Tibial artery (tissue), 4 donors: Measurements from ENCODE around the gene FOXI2.
A peak's percentile ranks its signal among the peaks of the same experiment; 100 is the strongest.

ENCODE experiments used
- DNase-seq, 2 donors: peaks; one replicate each; pipeline ENCODE4 v3.0.0-alpha.2; 2019
- H3K27ac ChIP-seq, 2 donors: fragments of 200-600 bp; sonication (generic) in 1 of 2; 1 replicate in 1 of 2; 2 replicates in 1 of 2; pipeline ENCODE4 v1.5.1; 2018 to 2019; ENCODE audit warnings: mild to moderate bottlenecking in 1 of 2
- H3K27me3 ChIP-seq, 2 donors: fragments of 200-600 bp; sonication (generic) in 1 of 2; one replicate each; pipeline versions ENCODE4 v1.5.1 to v1.6.0; 2016 to 2019
- H3K36me3 ChIP-seq, 3 donors: fragments of 200-600 bp; sonication (generic) in 2 of 3; one replicate each; pipeline ENCODE4 v1.5.1; 2016 to 2019; ENCODE audit warnings: mild to moderate bottlenecking in 2 of 3
- H3K4me1 ChIP-seq, 4 donors: fragments of 200-600 bp; sonication (generic) in 2 of 4; 1 replicate in 3 of 4; 2 replicates in 1 of 4; pipeline ENCODE4 v1.5.1; 2016 to 2019
- H3K4me3 ChIP-seq, 2 donors: fragments of 200-600 bp; sonication (generic) in 1 of 2; 1 replicate in 1 of 2; 2 replicates in 1 of 2; pipeline ENCODE4 v1.5.1; 2018 to 2019; ENCODE audit warnings: mild to moderate bottlenecking in 2 of 2
- H3K9me3 ChIP-seq, 3 donors: fragments of 200-600 bp; sonication (generic) in 1 of 3; one replicate each; pipeline ENCODE4 v1.5.1; 2016 to 2019
- intact Hi-C: fragments of 100-400 bp; cut with DNase I; formaldehyde crosslinking; loops from one replicate; pipeline ENCODE4 v1.15.0; 2023; ENCODE audit warnings: low total_unique reads
- TF ChIP-seq, protein P1 (sequence below), 2 experiments: fragments of 200-600 bp in 1 of 2; fragments of 450-650 bp in 1 of 2; IDR thresholded peaks; one replicate each; pipeline ENCODE4 v1.5.1; 2017 to 2019; ENCODE audit warnings: antibody characterized with exemption in 2 of 2, mild to moderate bottlenecking in 1 of 2, moderate library complexity in 1 of 2

FOXI2 gene

DNA sequence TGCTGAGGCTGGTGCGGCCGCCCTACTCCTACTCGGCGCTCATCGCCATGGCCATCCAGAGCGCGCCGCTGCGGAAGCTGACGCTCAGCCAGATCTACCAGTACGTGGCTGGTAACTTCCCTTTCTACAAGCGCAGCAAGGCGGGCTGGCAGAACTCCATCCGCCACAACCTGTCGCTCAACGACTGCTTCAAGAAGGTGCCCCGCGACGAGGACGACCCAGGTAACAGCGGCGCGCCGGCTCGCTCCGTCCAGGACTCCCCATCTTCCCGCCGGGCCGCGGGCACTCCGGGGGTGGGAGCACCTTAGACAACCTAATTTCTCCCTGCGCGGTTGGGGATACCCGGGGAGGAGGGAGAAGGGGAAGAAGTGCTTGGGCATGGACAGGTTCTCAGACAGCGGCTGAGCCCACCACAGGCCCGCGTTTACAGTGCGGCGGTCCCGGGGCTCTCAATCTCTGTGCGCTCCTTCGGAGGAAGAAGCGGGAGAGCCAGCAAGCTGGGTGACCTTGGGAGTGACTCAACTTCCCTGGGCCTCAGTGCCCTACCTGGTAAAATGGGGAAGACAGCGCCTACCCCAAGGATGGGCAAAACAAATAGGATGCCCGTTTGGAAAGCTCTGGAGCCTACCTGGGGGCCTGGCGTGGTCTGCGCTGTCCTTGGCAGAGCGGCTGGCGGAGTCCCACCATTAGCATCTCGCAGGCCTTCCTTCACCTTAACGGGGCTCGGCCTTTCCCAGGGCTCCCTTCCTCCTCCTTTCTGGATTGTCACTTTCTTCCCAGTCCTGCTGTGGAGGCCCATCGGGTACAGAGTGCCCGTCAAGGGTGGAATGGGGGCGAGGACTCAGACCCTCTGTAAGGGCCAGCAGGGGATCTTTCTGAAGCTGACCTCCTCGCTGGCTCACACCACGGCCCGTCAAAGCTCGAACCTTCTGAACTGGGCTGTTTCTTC is 852 bp downstream of the FOXI2 start:
- intact Hi-C loops, result no loop called here
- H3K27ac ChIP-seq, result no peak overlapping the region
- no peak for DNase-seq
- peaks cover 0 to 54% of the 10 kb centered on the region in 2 donors for H3K27me3 ChIP-seq
- H3K9me3 ChIP-seq, result no peaks in the 10 kb centered on the region
- peaks cover 0 to 14% (median 8%) of the 10 kb centered on the region in 4 donors for H3K4me1 ChIP-seq
- peak overlapping the region in 1 of 2 donors; percentile 12 for H3K4me3 ChIP-seq
- TF ChIP-seq, protein P1, sequence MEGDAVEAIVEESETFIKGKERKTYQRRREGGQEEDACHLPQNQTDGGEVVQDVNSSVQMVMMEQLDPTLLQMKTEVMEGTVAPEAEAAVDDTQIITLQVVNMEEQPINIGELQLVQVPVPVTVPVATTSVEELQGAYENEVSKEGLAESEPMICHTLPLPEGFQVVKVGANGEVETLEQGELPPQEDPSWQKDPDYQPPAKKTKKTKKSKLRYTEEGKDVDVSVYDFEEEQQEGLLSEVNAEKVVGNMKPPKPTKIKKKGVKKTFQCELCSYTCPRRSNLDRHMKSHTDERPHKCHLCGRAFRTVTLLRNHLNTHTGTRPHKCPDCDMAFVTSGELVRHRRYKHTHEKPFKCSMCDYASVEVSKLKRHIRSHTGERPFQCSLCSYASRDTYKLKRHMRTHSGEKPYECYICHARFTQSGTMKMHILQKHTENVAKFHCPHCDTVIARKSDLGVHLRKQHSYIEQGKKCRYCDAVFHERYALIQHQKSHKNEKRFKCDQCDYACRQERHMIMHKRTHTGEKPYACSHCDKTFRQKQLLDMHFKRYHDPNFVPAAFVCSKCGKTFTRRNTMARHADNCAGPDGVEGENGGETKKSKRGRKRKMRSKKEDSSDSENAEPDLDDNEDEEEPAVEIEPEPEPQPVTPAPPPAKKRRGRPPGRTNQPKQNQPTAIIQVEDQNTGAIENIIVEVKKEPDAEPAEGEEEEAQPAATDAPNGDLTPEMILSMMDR (IDR thresholded peaks at IDR 0.05), result no peak
- no peaks in the 10 kb centered on the region for H3K36me3 ChIP-seq

DNA sequence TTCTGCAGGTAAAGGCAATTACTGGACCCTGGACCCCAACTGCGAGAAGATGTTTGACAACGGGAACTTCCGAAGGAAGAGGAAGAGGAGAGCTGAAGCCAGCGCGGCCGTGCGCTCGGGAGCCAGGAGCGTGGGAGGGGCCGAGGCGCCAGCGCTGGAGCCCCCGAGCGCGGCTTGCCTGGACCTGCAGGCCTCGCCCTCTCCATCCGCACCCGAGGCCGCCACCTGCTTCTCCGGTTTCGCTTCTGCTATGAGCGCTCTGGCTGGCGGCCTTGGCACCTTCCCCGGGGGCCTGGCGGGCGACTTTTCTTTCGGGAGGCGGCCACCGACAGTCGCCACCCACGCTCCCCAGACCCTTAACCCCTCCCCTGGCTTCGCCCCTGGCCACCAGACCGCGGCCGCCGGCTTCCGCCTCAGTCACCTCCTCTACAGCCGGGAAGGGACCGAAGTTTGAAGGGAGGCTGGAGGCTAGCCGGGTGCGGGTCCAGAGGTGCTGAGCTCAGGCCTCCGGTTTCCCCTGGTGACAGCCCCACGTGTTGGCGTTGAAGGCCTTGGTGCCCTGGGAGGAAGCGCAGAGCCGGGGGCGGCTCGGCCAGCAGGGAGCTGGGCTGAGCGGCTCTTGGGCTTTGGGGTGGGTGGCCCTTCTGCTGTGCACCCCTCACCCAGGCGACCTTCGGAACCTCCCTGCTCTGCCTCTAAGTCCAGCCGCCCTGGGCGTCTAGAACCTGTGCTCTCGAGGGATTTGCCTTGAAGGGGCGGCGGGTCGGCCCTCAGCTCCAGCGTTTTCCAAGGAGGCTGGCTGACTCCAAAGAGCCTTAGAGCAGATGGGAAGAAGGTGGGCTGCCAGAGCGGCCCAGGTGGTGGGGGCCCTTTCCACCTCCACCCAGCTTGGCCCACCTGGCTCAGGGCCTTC is 1.8 kb downstream of the FOXI2 start:
- Histone ChIP-seq H3K4me1 (peaks cover 0 to 14% (median 8%) of the 10 kb centered on the region in 4 donors), H3K27ac (no peak overlapping the region), H3K36me3 (no peaks in the 10 kb centered on the region), H3K4me3 (no peak overlapping the region), H3K9me3 (no peaks in the 10 kb centered on the region), H3K27me3 (peaks cover 0 to 48% of the 10 kb centered on the region in 2 donors)
- intact Hi-C loops, result no loop called here
- TF ChIP-seq, protein P1 (IDR thresholded peaks at IDR 0.05), result no peak
- no peak for DNase-seq

DNA sequence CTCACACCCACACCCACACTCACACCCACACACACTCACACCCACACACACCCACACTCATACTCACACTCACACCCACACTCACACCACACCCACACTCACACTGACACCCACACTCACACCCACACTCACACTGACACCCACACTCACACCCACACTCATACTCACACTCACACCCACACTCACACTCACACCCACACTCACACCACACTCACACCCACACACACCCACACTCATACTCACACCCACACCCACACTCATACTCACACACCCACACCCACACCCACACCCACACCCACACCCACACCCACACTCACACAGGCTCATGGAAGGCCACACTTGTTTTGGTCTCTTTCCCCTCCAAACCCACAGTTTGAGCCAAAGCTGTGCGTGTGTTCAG is 2.9 kb downstream of the FOXI2 start:
- H3K4me3 ChIP-seq, result no peak overlapping the region
- peaks cover 0 to 45% of the 10 kb centered on the region in 2 donors for H3K27me3 ChIP-seq
- peaks cover 0 to 14% (median 8%) of the 10 kb centered on the region in 4 donors for H3K4me1 ChIP-seq
- intact Hi-C loops, result no loop called here
- no peaks in the 10 kb centered on the region for H3K9me3 ChIP-seq
- no peak overlapping the region for H3K27ac ChIP-seq
- no peaks in the 10 kb centered on the region for H3K36me3 ChIP-seq
- TF ChIP-seq, protein P1 (IDR thresholded peaks at IDR 0.05), result no peak
- no peak for DNase-seq

DNA sequence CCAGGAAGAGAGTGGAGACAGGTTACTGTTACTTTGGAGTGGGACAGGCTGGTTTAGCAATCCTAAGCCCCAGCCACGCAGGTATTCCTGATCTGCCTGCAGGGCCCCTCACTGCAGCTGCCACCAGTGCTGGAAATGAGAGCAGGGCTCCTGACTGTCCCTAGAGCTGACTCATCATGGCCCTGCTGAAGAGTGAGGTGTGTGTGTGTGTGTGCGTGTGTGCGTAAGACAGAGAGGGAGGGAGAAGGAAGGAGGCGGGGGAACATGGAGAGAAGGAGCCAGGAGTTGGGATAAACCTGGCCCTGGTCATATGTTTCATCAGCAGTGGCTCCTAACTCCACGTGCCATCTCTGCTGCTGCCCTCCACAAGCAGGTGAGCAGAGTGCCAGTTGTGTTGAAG is 3.6 kb downstream of the FOXI2 start:
- no peaks in the 10 kb centered on the region for H3K9me3 ChIP-seq
- intact Hi-C loops, result no loop called here
- no peak overlapping the region for H3K27ac ChIP-seq
- TF ChIP-seq, protein P1 (IDR thresholded peaks at IDR 0.05), result no peak
- peaks cover 0 to 14% (median 8%) of the 10 kb centered on the region in 4 donors for H3K4me1 ChIP-seq
- DNase-seq, result no peak
- H3K27me3 ChIP-seq, result peaks cover 0 to 39% of the 10 kb centered on the region in 2 donors
- H3K36me3 ChIP-seq, result no peaks in the 10 kb centered on the region
- H3K4me3 ChIP-seq, result no peak overlapping the region

DNA sequence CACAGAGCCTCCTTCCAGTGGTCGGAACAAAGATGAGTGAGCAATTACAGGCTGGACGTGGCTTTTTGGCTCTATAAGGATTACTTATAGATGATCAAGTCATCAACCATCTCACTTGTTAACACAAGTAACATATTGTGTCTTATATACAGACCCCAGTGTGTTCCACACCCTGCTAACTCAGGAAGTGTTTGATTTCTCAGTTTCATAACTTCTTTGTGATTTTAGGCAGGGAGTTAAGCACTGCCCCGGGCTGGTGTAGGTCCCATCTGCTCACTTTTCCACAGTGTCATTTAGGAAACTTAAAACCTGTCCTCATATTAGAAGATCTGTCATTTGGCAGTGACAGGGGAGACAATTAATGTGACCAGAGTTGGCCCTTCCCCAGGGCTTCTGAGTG is 6.2 kb downstream of the FOXI2 start:
- H3K4me1 ChIP-seq, result peaks cover 0 to 8% (median 4%) of the 10 kb centered on the region in 4 donors
- no peak overlapping the region for H3K4me3 ChIP-seq
- intact Hi-C loops, result no loop called here
- no peak overlapping the region for H3K27ac ChIP-seq
- peaks cover 0 to 14% of the 10 kb centered on the region in 2 donors for H3K27me3 ChIP-seq
- H3K9me3 ChIP-seq, result no peaks in the 10 kb centered on the region
- TF ChIP-seq, protein P1 (IDR thresholded peaks at IDR 0.05), result no peak
- no peak for DNase-seq
- no peaks in the 10 kb centered on the region for H3K36me3 ChIP-seq
